H1 (cell line): Measurements from ENCODE around the gene MAPRE2. TPM values are rescaled to one million over a fixed set of nuclear protein-coding genes. Genes with fewer than 3 reads are reported as not detected.

ENCODE experiments used
- CTCF ChIA-PET: fragments of 300-600 bp; sonication (Branson Sonifier 250); formaldehyde crosslinking; loops from one replicate; lab custom pipeline; 2021; ENCODE audit not compliant: partially characterized antibody; lab: Charles Lee
- POLR2A ChIA-PET: fragments of 300-600 bp; sonication (Branson Sonifier 250); formaldehyde crosslinking; loops from one replicate; lab custom pipeline; 2021; ENCODE audit warnings: inconsistent platforms; ENCODE audit not compliant: partially characterized antibody; lab: Charles Lee
- DNase-seq, 2 experiments: peaks; one replicate each; pipeline versions ENCODE4 v3.0.0 to v3.0.0-alpha.2; 2010 to 2022; ENCODE audit warnings: low spot score in 2 of 2, low read depth in 1 of 2, mixed read lengths in 1 of 2
- FAIRE-seq: peaks from 2 replicates; lab custom pipeline; 2011; peaks lifted over from hg19 to GRCh38; lab: Jason Lieb, UNC
- H2AFZ ChIP-seq: 2 replicates; pipeline ENCODE4 v1.8.1; 2012; ENCODE audit warnings: low read length, inconsistent platforms
- H2AK5ac ChIP-seq: 2 replicates; pipeline ENCODE4 v1.6.1; 2013; ENCODE audit warnings: low read depth, low read length
- H2BK120ac ChIP-seq: replicated peaks from 2 replicates; pipeline ENCODE3; 2013; ENCODE audit warnings: low read depth, low read length, inconsistent platforms
- H2BK12ac ChIP-seq: 2 replicates; pipeline ENCODE4 v1.6.1; 2013; ENCODE audit warnings: low read depth, low read length
- H2BK15ac ChIP-seq: 2 replicates; pipeline ENCODE4 v1.6.1; 2013; ENCODE audit warnings: low read length
- H2BK20ac ChIP-seq: 2 replicates; pipeline ENCODE4 v1.6.1; 2013; ENCODE audit warnings: low read length
- H2BK5ac ChIP-seq: 2 replicates; pipeline ENCODE4 v1.6.1; 2013; ENCODE audit warnings: low read depth, low read length
- H3K14ac ChIP-seq: 2 replicates; pipeline ENCODE4 v1.6.1; 2013; ENCODE audit warnings: inconsistent platforms; ENCODE audit not compliant: insufficient read length
- H3K18ac ChIP-seq: 2 replicates; pipeline ENCODE4 v1.6.1; 2013; ENCODE audit warnings: low read length; ENCODE audit errors: extremely low read depth
- H3K23ac ChIP-seq: 2 replicates; pipeline ENCODE4 v1.6.1; 2013; ENCODE audit warnings: inconsistent platforms; ENCODE audit not compliant: insufficient read length
- H3K23me2 ChIP-seq: 2 replicates; pipeline ENCODE4 v1.6.1; 2013; ENCODE audit warnings: low read depth, low read length
- H3K27ac ChIP-seq: 2 replicates; pipeline ENCODE4 v1.6.1; 2011; ENCODE audit warnings: low read depth, low read length, inconsistent platforms
- H3K27me3 ChIP-seq, 4 experiments: replicated peaks in 1 of 4; 1 replicate in 1 of 4; 2 replicates in 3 of 4; pipeline versions ENCODE4 v1.6.1 to v1.8.1; 2011 to 2013; ENCODE audit warnings: low read length in 3 of 4, mild to moderate bottlenecking in 3 of 4, inconsistent platforms in 2 of 4, mixed read lengths in 2 of 4, moderate library complexity in 1 of 4; ENCODE audit not compliant: control insufficient read depth in 3 of 4, insufficient read depth in 3 of 4; ENCODE audit errors: extremely low read depth in 1 of 4
- H3K36me3 ChIP-seq, 4 experiments: 2 replicates each; pipeline versions ENCODE4 v1.6.1 to v1.8.1; 2011 to 2013; ENCODE audit warnings: mild to moderate bottlenecking in 4 of 4, low read length in 3 of 4, moderate library complexity in 2 of 4, control low read depth in 1 of 4, inconsistent platforms in 1 of 4; ENCODE audit not compliant: insufficient read depth in 4 of 4, control insufficient read depth in 2 of 4
- H3K4ac ChIP-seq: replicated peaks from 2 replicates; pipeline ENCODE3; 2013; ENCODE audit warnings: low read length, low read depth, mixed read lengths, inconsistent platforms; ENCODE audit not compliant: insufficient read length
- H3K4me1 ChIP-seq, 4 experiments: replicated peaks in 1 of 4; 1 replicate in 1 of 4; 2 replicates in 3 of 4; pipeline versions ENCODE4 v1.6.1 to v1.8.1; 2011 to 2013; ENCODE audit warnings: low read length in 3 of 4, inconsistent platforms in 2 of 4, mixed read lengths in 1 of 4; ENCODE audit not compliant: insufficient read depth in 4 of 4, control insufficient read depth in 3 of 4
- H3K4me2 ChIP-seq, 2 experiments: 2 replicates each; pipeline versions ENCODE4 v1.6.1 to v1.8.1; 2011 to 2013; ENCODE audit warnings: low read depth in 2 of 2, low read length in 2 of 2, control low read depth in 1 of 2, inconsistent platforms in 1 of 2, mild to moderate bottlenecking in 1 of 2; ENCODE audit not compliant: insufficient read depth in 1 of 2
- H3K4me3 ChIP-seq, 4 experiments: fragments of 200-600, 300-600 bp in 1 of 4; sonication (generic), shearing (Covaris generic), sonication (Bioruptor Twin) in 1 of 4; 2 replicates each; pipeline versions ENCODE4 v1.5.1 to v1.8.1; 2011 to 2016; ENCODE audit warnings: low read length in 4 of 4, low read depth in 3 of 4, control low read depth in 2 of 4, inconsistent platforms in 2 of 4, mild to moderate bottlenecking in 2 of 4, mixed read lengths in 1 of 4, moderate library complexity in 1 of 4; ENCODE audit not compliant: insufficient read depth in 2 of 4; ENCODE audit errors: extremely low read depth in 1 of 4
- H3K56ac ChIP-seq: replicated peaks from 2 replicates; pipeline ENCODE3; 2013; ENCODE audit warnings: low read depth, mild to moderate bottlenecking, mixed read lengths, low read length, inconsistent platforms; ENCODE audit not compliant: insufficient read length
- H3K79me1 ChIP-seq: 2 replicates; pipeline ENCODE4 v1.6.1; 2013; ENCODE audit warnings: low read depth, low read length, control low read depth
- H3K79me2 ChIP-seq, 2 experiments: 2 replicates each; pipeline versions ENCODE4 v1.6.1 to v1.8.1; 2012 to 2013; ENCODE audit warnings: low read length in 2 of 2, mild to moderate bottlenecking in 2 of 2, inconsistent platforms in 1 of 2; ENCODE audit not compliant: insufficient read depth in 2 of 2, control insufficient read depth in 1 of 2
- H3K9ac ChIP-seq, 4 experiments: replicated peaks in 1 of 4; 1 replicate in 1 of 4; 2 replicates in 3 of 4; pipeline versions ENCODE4 v1.6.1 to v1.8.1; 2011 to 2013; ENCODE audit warnings: low read depth in 3 of 4, low read length in 3 of 4, control low read depth in 2 of 4, mild to moderate bottlenecking in 2 of 4, moderate library complexity in 2 of 4, inconsistent platforms in 1 of 4; ENCODE audit errors: extremely low read depth in 1 of 4
- H3K9me3 ChIP-seq, 2 experiments: 2 replicates each; pipeline versions ENCODE4 v1.6.1 to v1.8.1; 2012 to 2013; ENCODE audit warnings: mild to moderate bottlenecking in 2 of 2, moderate library complexity in 2 of 2, control low read depth in 1 of 2, inconsistent platforms in 1 of 2, low read depth in 1 of 2, low read length in 1 of 2, mixed read lengths in 1 of 2; ENCODE audit not compliant: insufficient read depth in 2 of 2
- H4K20me1 ChIP-seq, 2 experiments: replicated peaks in 1 of 2; 2 replicates each; pipeline versions ENCODE3 to v1.8.1; 2011 to 2013; ENCODE audit warnings: inconsistent platforms in 2 of 2, low read length in 2 of 2, mild to moderate bottlenecking in 1 of 2; ENCODE audit not compliant: insufficient read depth in 2 of 2, control insufficient read depth in 1 of 2
- H4K5ac ChIP-seq: 2 replicates; pipeline ENCODE4 v1.6.1; 2013; ENCODE audit warnings: low read length, low read depth, mixed read lengths, inconsistent platforms; ENCODE audit not compliant: insufficient read length
- H4K8ac ChIP-seq: 2 replicates; pipeline ENCODE4 v1.8.0; 2013; ENCODE audit warnings: mild to moderate bottlenecking, moderate library complexity, low read length, inconsistent platforms; ENCODE audit not compliant: insufficient read depth; ENCODE audit errors: extremely low read depth
- H4K91ac ChIP-seq: replicated peaks from 2 replicates; pipeline ENCODE3; 2013; ENCODE audit warnings: low read length, mixed read lengths, inconsistent platforms; ENCODE audit not compliant: insufficient read length
- CEBPB ChIP-seq: IDR thresholded peaks from 2 replicates; pipeline ENCODE4 v1.6.1; 2012; ENCODE audit warnings: low read depth, low read length
- CREB1 ChIP-seq: IDR thresholded peaks from 2 replicates; pipeline ENCODE4 v1.6.1; 2012; ENCODE audit warnings: inconsistent platforms
- FOSL1 ChIP-seq: IDR thresholded peaks from 2 replicates; pipeline ENCODE4 v1.6.1; 2011; ENCODE audit warnings: mild to moderate bottlenecking, low read depth, low read length, moderate library complexity; ENCODE audit not compliant: insufficient read depth
- KDM1A ChIP-seq: fragments of 200-600, 300-600 bp; sonication (generic); IDR thresholded peaks from 2 replicates; pipeline ENCODE4 v1.7.1; 2016; ENCODE audit warnings: mild to moderate bottlenecking, low read length, borderline replicate concordance
- MAFK ChIP-seq: IDR thresholded peaks from 2 replicates; pipeline ENCODE4 v1.6.1; 2012; ENCODE audit warnings: low read depth, mild to moderate bottlenecking, improper control_type of control experiment, low read length
- RBBP5 ChIP-seq: IDR thresholded peaks from 2 replicates; pipeline ENCODE4 v1.7.1; 2012; ENCODE audit warnings: low read depth, mild to moderate bottlenecking, inconsistent platforms, low read length, moderate library complexity, borderline replicate concordance
- RXRA ChIP-seq: IDR thresholded peaks from 2 replicates; pipeline ENCODE4 v1.6.1; 2011; ENCODE audit warnings: low read depth, mild to moderate bottlenecking, low read length, moderate library complexity; ENCODE audit not compliant: insufficient read depth
- SUZ12 ChIP-seq: fragments of 200-600 bp; sonication (generic); IDR thresholded peaks from 2 replicates; pipeline ENCODE4 v1.6.1; 2012; ENCODE audit warnings: mild to moderate bottlenecking, inconsistent platforms, low read length, moderate library complexity, mixed read lengths
- TCF12 ChIP-seq: IDR thresholded peaks from 2 replicates; pipeline ENCODE4 v1.6.1; 2011; ENCODE audit warnings: low read depth, mild to moderate bottlenecking, low read length
- TEAD4 ChIP-seq: IDR thresholded peaks from 2 replicates; pipeline ENCODE4 v1.6.1; 2012; ENCODE audit warnings: low read depth, low read length, inconsistent platforms, mixed read lengths
- ZNF274 ChIP-seq: IDR thresholded peaks from 2 replicates; pipeline ENCODE4 v1.7.0; 2012; ENCODE audit warnings: low read length, borderline replicate concordance; ENCODE audit errors: extremely low read depth
- WGBS, 2 experiments: shearing (Covaris generic) in 1 of 2; methylation state at CpG; one replicate each; pipeline versions ENCODE4 v1.1.6 to v1.1.7; 2013 to 2015; ENCODE audit warnings: low lambda C conversion rate in 2 of 2, mixed read lengths in 2 of 2, inconsistent platforms in 1 of 2, low coverage in 1 of 2, missing lambda C conversion rate in 1 of 2; ENCODE audit not compliant: insufficient replicate concordance in 2 of 2, insufficient coverage in 1 of 2, insufficient read length in 1 of 2; ENCODE audit errors: extremely low coverage in 1 of 2, missing lambda C conversion rate in 1 of 2; 5-methylcytosine and 5-hydroxymethylcytosine counted together
- polyA plus RNA-seq, 7 experiments: library from polyadenylated mRNA; depleted of rRNA in 3 of 7; stranded (reverse) in 5 of 7; unstranded in 2 of 7; fragments of >200 nt in 5 of 7; fragments of 200-250 nt in 2 of 7; gene quantifications; 1 replicate in 5 of 7; 2 replicates in 1 of 7; 4 replicates in 1 of 7; pipeline versions ENCODE4 v1.2.1 to v1.2.3, GENCODE V29; 2011 to 2013; ENCODE audit warnings: missing spikeins in 2 of 7, mixed read lengths in 2 of 7
- total RNA-seq: library from RNA; stranded (reverse); fragmentation: NEBNext Ultra II Directional; extraction: Animal tissue kit (Norgen Biotek cat#: 25700); gene quantifications from 2 replicates; pipeline ENCODE4 v1.2.1, GENCODE V29; 2021

MAPRE2 gene
- total and polyA plus RNA-seq, 2 of the 8 experiments (the other 6 are each of a cell fraction or from before 2014, with no cell fraction given), result 32.6 to 33.1 TPM

DNA sequence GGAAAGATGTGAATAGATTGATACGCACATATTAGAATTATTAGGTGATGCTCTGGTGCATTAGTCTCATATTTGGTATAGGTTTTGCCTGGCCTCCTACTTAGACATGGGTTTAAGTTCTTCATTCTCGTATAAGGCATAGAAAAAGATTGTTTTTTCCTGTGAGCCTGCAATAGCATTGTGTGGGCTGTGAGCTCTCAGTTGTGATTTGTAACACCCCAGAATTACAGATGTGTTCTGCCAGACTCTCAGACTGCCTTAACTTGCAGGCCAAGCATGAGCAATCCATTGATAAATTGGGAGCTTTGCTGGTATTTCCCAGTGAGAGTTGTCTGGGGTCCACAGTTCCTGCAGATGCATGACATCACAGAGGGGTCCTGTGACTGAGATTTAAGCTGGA lies 95.7 kb downstream of the MAPRE2 start:
- no peak overlapping the region for H3K23ac ChIP-seq
- WGBS, 2 experiments, result 93% methylated on average over 2 of the region's 2 CpGs; no CpG with 5 or more reads in 1 of the 2 experiments
- CTCF ChIA-PET, result interaction anchor here (0.8 to 4.9 kb wide), 8 partner anchors 9 to 270 kb away, joined by 3 to 51 read pairs (median 3); no protein-coding TSS in a partner anchor
- H2BK120ac ChIP-seq, result no peak overlapping the region
- no peaks in the 10 kb centered on the region for H4K20me1 ChIP-seq
- H3K56ac ChIP-seq, result no peak overlapping the region
- no peaks in the 10 kb centered on the region for H3K79me1 ChIP-seq
- H4K5ac ChIP-seq, result no peak overlapping the region
- no peak overlapping the region for H4K91ac ChIP-seq
- no peak overlapping the region for H2BK20ac ChIP-seq
- no peak overlapping the region for H3K4me2 ChIP-seq
- no peak overlapping the region for H3K4ac ChIP-seq
- no peak for DNase-seq
- H3K9me3 ChIP-seq, result no peaks in the 10 kb centered on the region
- H2AK5ac ChIP-seq, result no peak overlapping the region
- H2BK5ac ChIP-seq, result no peak overlapping the region
- no peak overlapping the region for H2BK15ac ChIP-seq
- peaks cover 2 to 6% (median 3%) of the 10 kb centered on the region in 4 experiments; a peak in 4 of 7 replicates for H3K4me1 ChIP-seq
- H3K14ac ChIP-seq, result no peak overlapping the region
- no peaks in the 10 kb centered on the region for H3K27me3 ChIP-seq
- H3K27ac ChIP-seq, result no peak overlapping the region
- no peaks in the 10 kb centered on the region; a peak in 2 of 8 replicates for H3K36me3 ChIP-seq
- H3K18ac ChIP-seq, result no peak overlapping the region
- H3K23me2 ChIP-seq, result no peaks in the 10 kb centered on the region
- H4K8ac ChIP-seq, result no peak overlapping the region
- no peak overlapping the region for H2BK12ac ChIP-seq
- H3K79me2 ChIP-seq, result no peaks in the 10 kb centered on the region
- H2AFZ ChIP-seq, result no peak overlapping the region
- POLR2A ChIA-PET, result no interaction called here
- no peak overlapping the region for H3K9ac ChIP-seq
- no peak for FAIRE-seq
- H3K4me3 ChIP-seq, result no peak overlapping the region
- TF ChIP-seq TCF12 (no peak), SUZ12 (no peak), TEAD4 (no peak), CEBPB (no peak), RBBP5 (no peak), FOSL1 (no peak), RXRA (no peak), KDM1A (no peak), MAFK (no peak), CREB1 (no peak), ZNF274 (no peak)
